ENCODE measurements around the gene FAM43A. TPM values are rescaled to one million over a fixed set of nuclear protein-coding genes. Genes with fewer than 3 reads are reported as not detected.

The FAM43A gene
- total and polyA plus RNA-seq, 2 of the 4 experiments (the other 2 are of a cell fraction), result 3.0 to 11.5 TPM

DNA sequence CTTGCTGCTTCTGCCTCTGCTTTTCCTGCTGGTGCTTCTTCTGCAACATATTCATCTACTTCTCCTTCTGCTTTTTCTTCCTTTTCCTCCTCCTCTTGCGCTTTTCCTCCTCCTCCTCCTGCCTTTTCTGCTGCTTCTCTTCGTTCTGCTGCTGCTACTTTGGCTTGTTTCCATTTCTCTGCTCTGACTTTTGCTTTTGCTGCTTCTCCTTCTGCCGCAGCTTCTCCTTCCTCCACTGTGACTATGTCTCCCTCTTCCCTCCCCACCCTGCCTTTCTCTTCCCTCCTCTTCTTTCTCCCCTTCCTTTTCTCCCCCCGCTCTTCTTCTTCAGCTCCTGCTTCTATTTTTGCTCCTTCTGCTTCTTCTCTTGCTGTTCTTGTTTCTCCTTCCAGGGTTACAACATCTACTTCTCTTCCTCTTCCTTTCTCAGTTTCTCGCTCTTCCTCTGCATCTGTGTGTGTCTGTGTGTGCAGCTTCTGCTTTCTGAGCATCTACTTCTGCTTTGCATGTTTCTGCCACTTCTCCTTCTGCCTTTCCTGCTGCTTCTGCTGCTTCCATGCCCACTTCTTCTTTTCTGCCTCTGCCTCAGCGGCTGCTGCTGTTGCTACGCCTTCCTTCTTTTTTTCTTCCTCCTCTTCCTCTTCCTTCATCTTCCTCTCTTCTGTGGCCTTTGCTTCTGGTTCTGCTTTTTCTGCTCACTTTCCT is 51.4 kb downstream of the FAM43A start:
- no peak overlapping the region for H2AFZ ChIP-seq (replicated peaks; ENCODE audit: low read length, poor library complexity)
- CTCF ChIA-PET, result no interaction called here

More for the DNA sequence above, 51.4 kb downstream of the FAM43A start:
- no peak overlapping the region for H4K5ac ChIP-seq (ENCODE audit: low read depth, low read length)
- H3K56ac ChIP-seq (ENCODE audit: extremely low read depth, insufficient read depth, low read length), result no peak overlapping the region
- TF ChIP-seq, protein P1, sequence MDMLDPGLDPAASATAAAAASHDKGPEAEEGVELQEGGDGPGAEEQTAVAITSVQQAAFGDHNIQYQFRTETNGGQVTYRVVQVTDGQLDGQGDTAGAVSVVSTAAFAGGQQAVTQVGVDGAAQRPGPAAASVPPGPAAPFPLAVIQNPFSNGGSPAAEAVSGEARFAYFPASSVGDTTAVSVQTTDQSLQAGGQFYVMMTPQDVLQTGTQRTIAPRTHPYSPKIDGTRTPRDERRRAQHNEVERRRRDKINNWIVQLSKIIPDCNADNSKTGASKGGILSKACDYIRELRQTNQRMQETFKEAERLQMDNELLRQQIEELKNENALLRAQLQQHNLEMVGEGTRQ (IDR thresholded peaks at IDR 0.05; ENCODE audit: low read depth, low read length), result no peak
- no peak for TF ChIP-seq MAZ (IDR thresholded peaks at IDR 0.05; ENCODE audit: borderline replicate concordance, low read depth, low read length)
- no peak for TF ChIP-seq POLR2A (IDR thresholded peaks at IDR 0.05; ENCODE audit: low read depth, low read length)
- TF ChIP-seq SMC3 (IDR thresholded peaks at IDR 0.05; ENCODE audit: low read depth, low read length), result no peak
- TF ChIP-seq CHD1 (IDR thresholded peaks at IDR 0.05; ENCODE audit: low read depth, low read length), result no peak
- no peak for TF ChIP-seq CEBPB (IDR thresholded peaks at IDR 0.05; ENCODE audit: low read depth, low read length)
- H3K4me1 ChIP-seq (ENCODE audit: control insufficient read depth, insufficient read depth, low read length), result peaks cover 2% of the 10 kb centered on the region; the same call in 1 of the 2 replicates
- no peak overlapping the region for H2BK120ac ChIP-seq (ENCODE audit: low read depth, low read length)
- H2BK5ac ChIP-seq (ENCODE audit: low read depth, low read length, poor library complexity, severe bottlenecking), result no peak overlapping the region
- H2AK9ac ChIP-seq (replicated peaks; ENCODE audit: low read depth, low read length, poor library complexity), result no peak overlapping the region
- H3K27me3 ChIP-seq (ENCODE audit: control insufficient read depth, insufficient read depth, low read length), result peaks cover 32% of the 10 kb centered on the region
- no peak overlapping the region for H3K4me3 ChIP-seq (ENCODE audit: insufficient read depth, low read depth, low read length)
- in situ Hi-C loops (cut with MboI; ENCODE audit: low sequenced_read_pairs), result no loop called here
- POLR2A ChIA-PET (ENCODE audit: unreplicated experiment), result no interaction called here
- peaks cover 7% of the 10 kb centered on the region; the same call in 1 of the 2 replicates for H3K9me1 ChIP-seq (ENCODE audit: insufficient read depth, low read length)
- no peak overlapping the region for H3K18ac ChIP-seq (ENCODE audit: low read depth, low read length)
- no peak overlapping the region for H4K91ac ChIP-seq (ENCODE audit: insufficient read depth, low read depth, low read length)
- H3K4me2 ChIP-seq (ENCODE audit: low read depth, low read length), result no peak overlapping the region
- no peaks in the 10 kb centered on the region for H4K20me1 ChIP-seq (ENCODE audit: insufficient read depth, low read length)
- no peaks in the 10 kb centered on the region for H3K36me3 ChIP-seq (ENCODE audit: control insufficient read depth, insufficient read depth, low read length)
- no peak overlapping the region for H3K14ac ChIP-seq (replicated peaks; ENCODE audit: low read depth, low read length)
- H3K79me1 ChIP-seq (ENCODE audit: low read depth in 1 of 2, low read length in 2 of 2), result no peaks in the 10 kb centered on the region
- H3K4ac ChIP-seq (ENCODE audit: low read depth, low read length), result no peak overlapping the region
- no peak overlapping the region for H2BK20ac ChIP-seq (ENCODE audit: low read depth, low read length)
- no peak overlapping the region for H3K9ac ChIP-seq (ENCODE audit: low read depth, low read length)
- H2AK5ac ChIP-seq (ENCODE audit: low read depth, low read length), result no peak overlapping the region
- H3K27ac ChIP-seq (ENCODE audit: insufficient read depth, low read length), result no peak overlapping the region
- H3K23ac ChIP-seq (ENCODE audit: low read depth, low read length), result no peak overlapping the region
- H2BK15ac ChIP-seq (ENCODE audit: low read depth, low read length), result no peak overlapping the region
- ATAC-seq (ENCODE audit: low read depth) (no peak), DNase-seq (no peak)
- H3K9me3 ChIP-seq (ENCODE audit: control insufficient read depth, insufficient read depth, low read length), result peaks cover 8% of the 10 kb centered on the region
- no peak overlapping the region for H4K8ac ChIP-seq (ENCODE audit: low read depth in 2 of 2, low read length in 2 of 2)
- no TSS peak for BruUV-seq (replicated peaks)
- dilution Hi-C loops (cut with HindIII; ENCODE audit: low sequenced_read_pairs, unreplicated experiment), result no loop called here
- WGBS, 2 experiments (ENCODE audit: extremely low coverage in 2 of 2, insufficient read length in 1 of 2), result 50% methylated on average over 4 of the region's 7 CpGs; no CpG with 5 or more reads in 1 of the 2 experiments
- intact Hi-C loops (cut with micrococcal nuclease), result no loop called here

Small RNA genes within 50 kb of the gene (microRNA-seq; reads per million reads assigned to microRNA genes)
- not detected for gene AC046143.2 (ENCODE audit: insufficient read depth, insufficient read length)

Small RNA genes within 50 kb of the gene (small RNA-seq; reads per million reads assigned to genes)
- 0 reads per million in 5 experiments for gene AC046143.2

Other genes starting within 250 kb of the FAM43A start
- 154 and 284 TPM in 2 replicates for gene ATP13A3, start 198.9 kb upstream of the FAM43A start, total RNA-seq (2012; rRNA removed)
- 37.5 and 48.1 TPM in 2 replicates for gene ATP13A3, start 198.9 kb upstream of the FAM43A start, polyA plus RNA-seq (2012; rRNA removed)
- 7.8 and 9.7 TPM in 2 replicates for gene TMEM44, start 52.5 kb upstream of the FAM43A start, total RNA-seq (2012; rRNA removed)
- 22.4 and 24.2 TPM in 2 replicates for gene TMEM44, start 52.5 kb upstream of the FAM43A start, polyA plus RNA-seq (2012; rRNA removed)
- gene LSG1, start 13.7 kb upstream of the FAM43A start, total RNA-seq (2012; rRNA removed), result 45.2 and 46.7 TPM in 2 replicates
- gene LSG1, start 13.7 kb upstream of the FAM43A start, polyA plus RNA-seq (2012; rRNA removed), result 25.2 and 26.8 TPM in 2 replicates

Data from IMR-90 (cell line).